Stimulated activated CD4-positive, alpha-beta T cell treated with anti-CD3 and anti-CD28 coated beads, Interleukin-4, amount 100 ng/mL, for 24 hours (primary cell): Measurements from ENCODE around the gene RALBP1.

Experiments
- DNase-seq: peaks from one replicate; pipeline ENCODE4 v3.0.0-alpha.2; 2020

RALBP1 gene

DNA sequence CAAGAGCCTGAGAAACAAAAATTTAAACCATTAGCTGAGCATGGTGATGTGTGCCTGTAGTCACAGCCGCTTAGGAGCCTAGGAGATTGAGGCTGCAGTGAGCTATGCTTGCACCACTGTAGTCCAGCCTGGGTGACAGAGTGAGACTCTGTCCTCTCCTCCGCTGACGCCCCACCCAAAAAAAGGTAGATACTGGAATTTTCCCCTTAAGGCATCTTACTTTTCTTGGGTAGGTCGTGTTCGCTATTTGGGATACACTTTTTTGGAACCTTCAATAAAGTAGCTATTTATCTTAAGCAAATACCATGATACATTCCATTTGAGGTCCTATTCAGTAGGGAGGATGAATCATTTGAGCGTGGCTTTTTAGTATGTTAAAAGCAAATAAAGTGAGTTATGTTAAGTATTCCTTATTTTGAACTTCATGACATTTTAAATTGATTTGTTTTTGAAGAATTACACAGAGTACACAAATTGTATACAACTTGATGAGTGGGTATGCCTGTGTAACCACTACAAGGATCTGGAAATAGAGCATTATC, 38.7 kb downstream of the RALBP1 start:
- DNase-seq = no peak

- peak; percentile 14 for DNase-seq
Measured at GRCh38 chr18:9516437-9517064, 41.2 kb downstream of the RALBP1 start.

DNA sequence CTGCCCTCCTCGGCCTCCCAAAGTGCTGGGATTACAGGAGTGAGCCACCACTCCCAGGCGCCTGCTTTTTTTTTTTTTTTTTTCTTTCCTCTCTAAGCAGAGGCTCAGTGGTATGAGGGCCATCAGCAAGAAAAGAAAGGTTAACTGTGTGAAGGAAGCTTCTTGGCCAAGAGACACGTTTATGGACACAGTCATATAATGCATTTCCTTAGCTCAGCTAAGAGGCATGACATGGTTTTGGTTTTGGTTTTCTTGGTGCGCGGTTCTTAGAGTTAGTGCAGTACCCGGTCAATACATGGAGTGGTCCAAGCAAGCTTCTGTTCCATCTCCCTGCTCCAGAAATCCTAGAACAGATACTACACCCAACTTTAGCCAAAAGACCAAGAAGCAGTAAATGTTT, 42.6 kb downstream of the RALBP1 start:
- no peak for DNase-seq

- DNase-seq = no peak
Measured at GRCh38 chr18:9519399-9519798, 44.1 kb downstream of the RALBP1 start.

GRCh38 chr18:9520666-9521065, 45.4 kb downstream of the RALBP1 start:
- no peak for DNase-seq

GRCh38 chr18:9521770-9522169, 46.5 kb downstream of the RALBP1 start:
- no peak for DNase-seq

GRCh38 chr18:9522952-9523351, 47.6 kb downstream of the RALBP1 start:
- DNase-seq = no peak

DNA sequence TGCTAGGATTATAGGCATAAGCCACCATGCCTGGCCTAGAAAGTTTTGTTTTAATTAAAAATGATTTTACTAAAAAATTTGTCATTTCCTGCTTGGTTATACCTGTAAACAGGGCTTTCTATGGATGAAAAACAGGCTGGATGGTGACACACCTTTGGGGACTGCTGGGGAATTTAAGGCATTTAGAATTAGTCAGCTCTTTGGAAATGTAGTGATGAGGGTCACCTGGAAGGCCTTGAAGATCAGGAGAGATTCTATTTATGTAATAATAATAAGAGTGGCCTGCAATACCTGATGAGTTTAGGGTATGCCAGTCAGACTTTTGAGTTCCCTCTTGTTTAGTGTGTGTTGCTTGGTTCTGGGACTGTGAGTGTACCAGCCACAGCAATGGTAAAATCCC, 51.1 kb downstream of the RALBP1 start:
- no peak for DNase-seq

DNA sequence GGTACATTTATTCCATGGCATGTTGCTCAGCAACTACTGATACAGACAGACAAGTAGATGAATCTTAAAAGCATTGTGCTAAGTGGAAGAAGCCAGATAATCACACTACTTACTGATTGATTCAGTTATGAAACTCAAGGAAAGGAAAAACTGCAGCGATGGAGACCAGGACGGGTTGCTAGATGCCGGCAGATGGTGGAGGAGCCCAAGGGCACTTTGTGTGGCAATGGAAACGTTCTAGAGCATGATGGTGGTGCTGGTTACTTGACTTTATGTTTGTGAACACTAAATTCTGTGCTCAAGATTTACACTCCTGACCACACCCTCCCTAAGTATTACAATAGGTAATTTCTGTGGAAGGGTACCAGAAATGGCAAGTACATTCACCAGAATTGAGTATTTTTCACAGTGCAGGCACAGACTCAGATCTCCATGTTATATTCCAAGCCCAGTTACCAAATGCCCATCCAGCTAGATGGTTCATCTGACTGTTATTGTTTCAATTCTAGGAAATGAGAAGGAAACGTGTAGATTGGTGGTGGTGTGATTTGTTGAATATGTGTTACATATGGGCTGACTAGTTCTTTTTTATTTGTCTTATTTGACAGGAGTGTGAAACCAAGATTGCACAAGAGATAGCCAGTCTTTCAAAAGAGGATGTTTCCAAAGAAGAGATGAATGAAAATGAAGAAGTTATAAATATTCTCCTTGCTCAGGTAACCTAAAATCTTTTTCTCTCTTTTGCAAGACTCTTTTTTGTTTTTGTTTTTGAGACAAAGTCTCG, 55.1 kb downstream of the RALBP1 start:
- no peak for DNase-seq

DNA sequence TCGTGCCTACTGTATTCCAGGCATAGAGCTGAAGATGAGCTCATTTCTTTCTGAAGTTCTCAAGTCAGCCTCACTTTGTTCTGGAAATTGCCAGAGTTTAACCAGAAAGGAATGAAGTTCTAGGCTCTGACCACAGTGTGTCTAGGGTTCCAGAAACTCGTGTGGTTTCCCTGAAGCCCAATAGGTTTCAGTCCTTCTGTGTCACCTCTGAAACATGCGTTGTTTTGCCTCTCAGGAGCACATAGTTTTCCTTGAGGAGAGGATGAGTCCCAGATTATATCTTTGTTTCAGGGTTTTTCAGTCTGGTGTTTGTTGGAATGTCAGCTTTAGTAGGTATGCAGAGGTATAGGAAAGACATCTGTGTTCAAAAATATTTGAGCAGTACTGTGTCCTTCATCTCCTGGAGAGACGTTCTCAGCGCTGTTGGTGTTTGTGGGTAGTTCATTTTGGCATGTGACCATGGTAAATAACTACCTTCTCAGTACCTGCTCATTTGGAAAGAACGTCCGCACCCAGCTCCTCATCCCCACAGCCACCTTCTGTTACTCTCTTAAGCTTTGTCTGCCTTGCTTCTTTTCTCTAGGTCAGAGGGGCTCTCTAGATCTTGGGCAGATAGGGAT, 56.6 kb downstream of the RALBP1 start:
- DNase-seq = no peak

GRCh38 chr18:9534844-9535243, 59.5 kb downstream of the RALBP1 start:
- DNase-seq = no peak

DNA sequence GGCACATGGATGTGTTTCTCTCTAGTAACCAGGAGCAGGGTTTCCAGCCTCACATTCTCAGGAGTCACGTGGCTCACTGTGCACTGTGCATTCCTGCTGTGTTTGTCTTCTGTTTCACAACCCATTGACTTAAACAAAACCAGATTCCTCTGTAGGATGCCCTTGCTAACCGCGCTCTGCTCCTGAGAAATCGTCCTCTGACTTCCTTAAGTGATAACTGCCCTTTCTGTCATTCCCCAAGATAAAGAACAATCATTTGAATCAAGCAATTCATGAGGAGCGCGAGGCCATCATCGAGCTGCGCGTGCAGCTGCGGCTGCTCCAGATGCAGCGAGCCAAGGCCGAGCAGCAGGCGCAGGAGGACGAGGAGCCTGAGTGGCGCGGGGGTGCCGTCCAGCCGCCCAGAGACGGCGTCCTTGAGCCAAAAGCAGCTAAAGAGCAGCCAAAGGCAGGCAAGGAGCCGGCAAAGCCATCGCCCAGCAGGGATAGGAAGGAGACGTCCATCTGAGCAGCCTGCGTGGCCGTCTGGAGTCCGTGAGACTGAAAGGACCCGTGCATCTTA, 60.2 kb downstream of the RALBP1 start:
- DNase-seq = no peak

DNA sequence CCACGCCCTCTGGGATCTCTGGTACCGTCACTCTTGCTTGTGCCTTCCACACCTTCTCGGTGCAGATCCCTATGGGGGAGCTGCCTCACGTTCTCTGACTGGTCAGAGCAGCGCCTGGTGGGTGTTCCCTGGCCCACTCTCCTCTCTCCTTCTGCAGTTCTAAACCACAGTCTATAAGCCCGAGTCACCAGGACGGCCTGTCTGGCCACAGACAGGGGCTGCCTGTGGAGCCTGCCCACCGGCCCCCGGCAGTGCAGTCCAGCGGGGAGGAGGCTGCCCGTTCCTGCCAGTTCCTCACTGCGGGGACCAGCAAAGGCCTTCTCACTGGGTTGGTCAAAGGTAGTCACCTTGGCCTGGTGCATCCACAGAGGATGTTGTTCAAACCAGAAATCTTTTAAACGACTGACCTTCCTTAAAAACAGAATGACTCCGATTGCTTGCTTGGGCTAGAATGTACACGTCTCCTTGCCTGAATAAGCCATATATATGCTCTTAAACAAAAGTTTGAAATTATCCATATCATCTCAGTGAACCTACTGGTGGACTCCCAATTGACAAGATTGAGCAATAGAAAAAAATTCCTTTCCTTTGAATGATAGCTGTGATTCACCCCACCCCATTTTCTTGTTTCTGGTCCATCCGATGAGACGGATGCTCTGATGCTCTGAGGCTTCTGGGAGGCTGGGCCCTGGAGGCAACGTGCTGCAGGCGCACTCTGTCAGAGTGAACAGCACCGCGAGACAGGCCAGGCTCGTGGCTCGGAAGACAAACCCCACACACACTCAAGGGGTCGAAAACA, 61.2 kb downstream of the RALBP1 start:
- DNase-seq = no peak

DNA sequence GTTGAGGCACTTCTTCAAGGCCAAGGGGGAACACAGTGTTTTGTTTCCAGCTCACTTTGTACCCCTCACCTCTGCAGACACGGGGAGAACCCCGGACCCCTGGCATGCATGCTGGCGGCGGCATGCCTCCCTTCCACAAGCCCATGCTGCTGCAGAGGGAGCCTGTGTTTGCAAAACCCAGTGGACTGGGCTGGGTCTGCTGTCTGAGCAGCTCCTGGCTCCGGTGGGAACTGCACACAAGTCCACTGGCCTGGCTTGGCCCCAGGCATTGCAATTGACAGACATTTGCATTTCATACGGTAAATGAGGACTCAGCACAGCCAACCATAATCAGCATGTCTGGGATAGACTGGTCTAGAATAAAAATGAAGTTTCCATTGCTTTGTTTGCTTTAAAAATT, 62.4 kb downstream of the RALBP1 start:
- DNase-seq = no peak

DNA sequence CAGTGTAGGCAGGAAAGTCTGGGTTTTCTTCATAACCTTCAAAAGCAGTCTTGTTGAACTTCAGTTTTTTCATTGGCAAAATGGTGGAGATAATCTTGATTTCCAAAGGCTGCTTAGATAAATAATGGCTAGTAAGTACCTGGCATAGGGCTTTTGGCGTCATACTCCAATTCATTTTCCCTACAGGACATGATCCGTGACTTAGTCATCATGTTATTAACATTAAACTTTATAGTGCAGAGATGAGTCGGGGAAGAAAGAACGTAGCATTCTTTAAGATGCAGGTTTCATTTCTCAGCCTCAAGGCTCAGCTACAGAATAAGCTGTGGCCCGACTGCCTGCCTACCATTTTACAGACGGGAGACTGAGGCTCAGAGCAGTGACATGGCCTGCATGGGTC, 64.0 kb downstream of the RALBP1 start:
- no peak for DNase-seq

- DNase-seq = no peak
Measured at GRCh38 chr18:9539938-9540337, 64.6 kb downstream of the RALBP1 start.

DNA sequence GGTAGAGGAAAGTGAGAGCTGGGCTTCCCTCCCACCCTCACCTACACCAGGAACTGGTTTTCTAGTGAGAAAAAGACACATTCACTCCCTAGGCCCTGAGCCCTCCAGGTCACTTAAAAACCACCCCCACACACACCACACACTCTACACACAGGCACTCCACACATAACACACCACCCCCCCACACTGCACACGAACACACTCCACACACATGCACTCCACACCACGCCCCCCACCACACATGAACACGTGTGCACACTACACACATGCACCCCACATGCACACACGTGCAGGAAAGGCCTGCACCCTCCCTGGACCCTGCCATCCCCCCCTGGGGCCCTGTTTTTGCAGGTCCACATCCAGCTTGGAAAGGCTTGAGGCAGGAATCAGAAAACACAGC, 67.6 kb downstream of the RALBP1 start:
- DNase-seq = no peak

- no peak for DNase-seq
Measured at GRCh38 chr18:9545029-9545428, 69.7 kb downstream of the RALBP1 start.

DNA sequence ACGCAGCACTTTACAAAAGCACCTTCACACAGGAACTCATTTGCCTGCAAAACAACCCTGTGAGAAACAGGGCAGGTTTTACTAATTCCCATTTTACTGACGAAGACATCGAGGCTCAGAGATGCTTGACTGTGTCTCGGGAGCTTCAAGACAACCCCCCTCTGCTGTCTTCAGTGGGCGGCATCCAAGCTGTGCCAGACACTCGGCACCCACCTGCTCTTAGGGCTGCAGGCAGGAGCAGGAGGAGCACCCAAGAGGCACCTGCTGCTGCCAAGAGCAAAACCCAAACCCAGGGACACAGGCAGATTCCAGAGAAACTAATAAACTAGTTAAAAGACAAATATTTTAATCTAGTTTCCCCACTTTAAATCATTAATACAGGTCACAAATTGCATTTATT, 71.2 kb downstream of the RALBP1 start:
- DNase-seq = no peak

DNA sequence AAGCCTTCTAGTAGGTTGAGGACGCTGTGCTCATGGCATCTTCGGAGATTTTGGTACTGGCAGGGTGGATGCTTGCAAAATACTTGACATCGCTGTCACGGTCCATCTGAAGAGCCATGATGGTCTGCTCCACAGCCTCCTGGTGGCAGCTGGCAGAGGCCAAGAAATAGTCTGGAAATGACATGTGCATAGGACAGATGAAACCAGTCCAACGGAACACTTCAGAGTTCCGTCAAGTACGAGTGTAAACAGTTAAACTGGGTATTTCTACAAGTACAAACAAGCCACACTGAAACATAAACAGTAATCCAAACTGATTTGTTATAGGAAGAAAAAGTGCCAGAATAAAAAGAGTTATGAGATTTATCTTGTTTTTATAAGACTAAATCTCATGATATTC, 72.5 kb downstream of the RALBP1 start:
- no peak for DNase-seq

DNA sequence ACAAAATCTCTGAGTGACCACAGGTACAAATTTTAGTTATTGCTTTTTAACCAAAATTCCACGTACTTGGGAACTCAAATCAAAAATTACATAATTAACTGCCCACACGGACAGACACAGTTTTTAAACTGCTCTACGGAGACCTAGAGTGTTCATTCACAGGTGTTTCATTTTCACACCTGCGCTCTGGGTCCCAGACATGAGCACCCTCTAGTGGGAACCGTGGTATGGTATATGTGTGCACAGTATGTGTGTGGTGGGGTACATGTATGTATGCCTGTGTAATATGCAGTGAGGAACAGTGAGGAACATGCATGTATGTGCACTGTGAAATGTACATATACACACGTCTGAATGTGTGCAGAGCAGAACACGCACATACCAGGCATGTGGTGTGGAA, 74.1 kb downstream of the RALBP1 start:
- DNase-seq = no peak

DNA sequence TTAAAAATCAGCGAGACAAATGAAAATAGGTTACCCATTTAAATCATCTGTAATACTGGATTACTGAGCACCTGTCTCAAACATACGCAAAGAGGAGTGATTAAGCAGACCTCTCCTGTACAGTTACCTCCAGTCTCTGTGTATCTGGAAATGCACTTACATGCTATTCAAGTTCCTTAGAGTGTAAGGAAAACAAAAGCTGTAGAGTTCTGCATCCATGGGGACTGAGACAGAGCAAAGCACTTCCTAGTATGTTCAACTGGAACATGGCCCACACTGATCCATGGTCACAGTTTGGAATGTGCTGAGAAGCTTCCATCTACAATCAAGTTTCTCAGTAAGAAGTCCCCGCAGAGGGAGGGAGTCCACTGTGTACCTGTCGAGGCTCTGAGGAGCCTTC, 75.1 kb downstream of the RALBP1 start:
- DNase-seq = no peak

GRCh38 chr18:9552191-9552590, 76.9 kb downstream of the RALBP1 start:
- no peak for DNase-seq
